GM18907 (cell line): ENCODE results near the gene GDPD5.

Source experiments
- ATAC-seq: cut with Tn5 transposase; IDR thresholded peaks from one replicate; pipeline ENCODE4 v1.9.1; 2021; ENCODE audit warnings: mild to moderate bottlenecking, moderate library complexity; ENCODE audit not compliant: unreplicated experiment

Gene GDPD5

GRCh38 chr11:75474878-75475766, 50.6 kb downstream of the GDPD5 start:
- no peak for ATAC-seq

- ATAC-seq, result no peak
Observed at GRCh38 chr11:75474240-75474639, 51.5 kb downstream of the GDPD5 start.

- no peak for ATAC-seq
Observed at GRCh38 chr11:75473684-75474083, 52.1 kb downstream of the GDPD5 start.

DNA sequence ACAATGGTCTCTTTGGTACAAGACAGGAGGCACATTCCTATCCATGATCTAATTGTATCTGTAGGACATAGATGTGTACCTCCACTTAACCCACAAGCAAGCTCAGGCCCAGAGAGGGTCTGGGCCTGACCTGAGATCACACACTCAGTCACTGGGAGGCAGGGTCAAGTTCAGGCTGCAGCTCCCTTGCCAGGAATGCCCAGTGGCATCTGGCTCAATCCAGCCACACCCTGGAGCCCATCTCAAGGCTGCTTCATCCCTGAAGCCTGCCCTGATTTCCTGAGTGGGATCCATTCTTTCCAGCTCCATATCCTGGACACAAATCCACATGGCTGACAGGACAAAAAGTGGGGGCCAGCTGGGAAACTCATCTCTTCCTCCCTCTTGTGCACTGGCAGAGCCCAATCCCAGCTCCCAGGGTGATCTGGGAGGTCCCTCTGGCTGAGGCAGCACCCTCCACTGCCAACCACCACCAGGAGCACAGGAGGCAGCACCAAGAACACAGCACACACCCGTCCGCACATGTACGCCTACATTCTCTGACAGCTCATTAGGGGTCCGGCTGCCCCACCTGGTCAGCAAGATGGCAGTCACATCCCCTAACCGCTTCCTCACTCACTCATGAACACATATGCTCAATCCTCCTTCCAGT, 53.5 kb downstream of the GDPD5 start:
- ATAC-seq, result no peak

DNA sequence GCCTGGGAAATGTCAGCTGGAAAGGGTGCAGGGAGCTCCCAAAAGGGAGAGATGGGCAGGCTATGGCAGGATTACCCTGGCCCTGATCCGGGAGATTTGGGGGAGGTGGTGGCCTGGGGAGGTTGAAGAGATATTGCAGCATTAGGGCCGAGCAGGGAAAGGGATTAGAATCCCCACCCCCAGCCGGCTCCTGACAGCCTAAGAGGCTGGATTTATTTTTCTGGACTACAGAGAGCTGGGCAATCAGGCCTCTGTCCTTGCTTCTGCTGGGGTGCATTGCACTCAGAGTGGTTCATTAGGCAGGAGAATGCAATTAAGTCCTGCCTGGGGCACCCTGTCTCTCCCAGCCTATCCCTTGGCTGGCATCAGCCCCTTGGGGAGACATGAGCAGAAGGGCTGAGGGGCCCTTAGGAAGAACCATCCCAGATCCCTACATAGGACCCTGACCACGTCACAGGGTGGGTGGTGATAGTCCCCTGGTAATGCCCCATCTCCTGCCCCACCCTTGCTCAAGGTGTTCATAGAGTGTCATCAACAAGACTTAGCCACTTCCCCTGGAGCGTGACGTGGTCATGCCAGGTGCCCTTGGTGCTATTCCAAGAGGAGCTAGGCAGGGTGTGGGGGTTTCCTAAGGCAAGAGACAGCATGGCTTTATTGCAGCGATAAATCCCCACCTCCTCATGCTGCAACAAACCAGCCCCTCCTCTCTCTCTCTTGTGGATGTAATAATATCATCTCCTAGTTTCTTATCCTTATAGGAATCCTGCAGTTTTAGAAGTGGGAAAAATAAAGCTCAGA, 54.4 kb downstream of the GDPD5 start:
- ATAC-seq, result no peak

GRCh38 chr11:75470476-75471080, 55.2 kb downstream of the GDPD5 start:
- no peak for ATAC-seq

GRCh38 chr11:75469785-75470405, 55.8 kb downstream of the GDPD5 start:
- no peak for ATAC-seq

GRCh38 chr11:75468534-75469340, 57.0 kb downstream of the GDPD5 start:
- ATAC-seq, result no peak

DNA sequence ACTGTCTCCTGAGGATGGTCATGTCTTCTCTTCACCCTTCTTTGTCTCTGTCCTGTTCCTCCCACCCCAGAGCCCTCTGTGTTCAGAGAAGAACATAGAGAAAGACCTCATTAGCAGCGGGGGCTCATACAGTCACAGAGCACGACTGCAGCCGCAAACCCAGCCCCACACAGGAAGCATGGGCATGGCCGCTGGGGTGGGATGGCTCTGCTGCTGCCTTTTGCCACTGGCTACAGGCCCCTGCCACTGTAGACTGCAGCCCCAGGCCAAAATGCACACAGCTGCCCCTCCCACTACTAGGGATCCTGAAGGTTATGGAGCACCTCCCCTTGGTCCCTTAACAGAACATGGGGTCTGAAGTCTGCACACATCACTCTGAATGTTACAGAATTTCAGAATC, 57.9 kb downstream of the GDPD5 start:
- no peak for ATAC-seq

- ATAC-seq, result no peak
Observed at GRCh38 chr11:75467311-75467710, 58.4 kb downstream of the GDPD5 start.

GRCh38 chr11:75465701-75466531, 59.8 kb downstream of the GDPD5 start:
- ATAC-seq, result no peak

- ATAC-seq, result no peak
Observed at GRCh38 chr11:75463106-75463774, 62.5 kb downstream of the GDPD5 start.

DNA sequence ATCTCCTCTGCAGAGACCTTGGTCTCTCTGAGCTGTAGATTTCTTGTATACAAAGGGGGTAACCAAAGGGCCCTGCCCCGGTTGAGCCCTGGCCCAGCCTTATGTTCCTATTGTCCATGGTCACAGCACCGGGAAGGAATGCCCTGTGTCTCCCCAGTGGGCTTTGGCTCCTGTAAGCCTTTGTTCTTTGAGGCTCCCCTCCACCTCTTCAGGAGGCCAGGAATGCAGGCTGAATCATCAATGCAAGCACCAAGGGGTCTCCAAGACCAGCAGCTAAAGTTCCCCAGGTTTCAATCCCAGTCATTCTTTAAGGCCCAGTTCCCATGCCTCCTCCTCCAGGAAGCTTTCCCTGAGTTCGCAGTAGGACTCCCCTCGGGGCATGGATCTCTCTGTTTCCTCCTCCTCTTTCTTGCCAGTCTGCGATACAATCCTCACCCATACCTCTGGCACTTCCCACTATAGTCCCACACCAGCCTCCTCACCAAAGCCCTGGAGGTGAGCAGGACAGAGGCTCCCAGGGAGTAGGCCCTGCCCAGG, 63.6 kb downstream of the GDPD5 start:
- no peak for ATAC-seq

DNA sequence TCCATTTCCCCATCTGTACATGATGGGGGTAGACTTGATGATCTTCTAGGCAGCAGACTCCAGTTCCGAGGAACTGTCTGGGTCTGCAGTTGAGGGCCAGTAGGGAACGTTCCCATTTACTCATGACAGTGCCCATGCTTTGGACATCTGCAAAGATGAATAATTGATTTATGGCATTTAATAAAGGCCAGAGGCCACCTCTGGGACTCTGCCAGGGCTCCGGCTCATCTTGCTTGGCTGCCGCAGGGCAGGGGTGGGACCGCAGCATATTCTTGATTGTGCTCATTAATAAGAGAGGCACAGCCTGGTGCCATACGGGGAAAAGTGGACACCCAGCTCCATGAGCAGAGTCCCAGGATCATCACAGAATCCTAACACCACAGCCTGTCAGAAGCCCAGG, 64.6 kb downstream of the GDPD5 start:
- ATAC-seq, result no peak

GRCh38 chr11:75456596-75457183, 69.1 kb downstream of the GDPD5 start:
- no peak for ATAC-seq

DNA sequence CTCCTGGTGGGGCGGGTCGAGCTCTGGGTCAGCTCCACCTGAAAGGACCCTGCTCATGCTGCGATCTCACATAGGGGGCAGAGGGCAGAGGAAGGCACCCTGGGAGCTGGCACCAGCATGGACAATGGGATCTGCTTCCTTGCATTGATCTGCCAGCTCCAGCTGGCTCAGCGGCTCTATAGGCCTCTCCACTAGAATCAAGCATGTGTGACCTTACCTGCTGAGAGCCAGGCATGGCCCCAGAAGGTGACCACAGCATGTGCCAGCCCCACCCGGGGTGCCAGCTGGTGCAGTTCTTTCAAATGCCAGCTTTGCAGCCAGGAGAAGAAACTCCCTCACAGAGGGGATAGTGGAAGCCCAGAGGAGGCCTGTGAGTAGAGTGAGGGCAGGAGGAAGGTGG, 70.8 kb downstream of the GDPD5 start:
- ATAC-seq, result no peak

DNA sequence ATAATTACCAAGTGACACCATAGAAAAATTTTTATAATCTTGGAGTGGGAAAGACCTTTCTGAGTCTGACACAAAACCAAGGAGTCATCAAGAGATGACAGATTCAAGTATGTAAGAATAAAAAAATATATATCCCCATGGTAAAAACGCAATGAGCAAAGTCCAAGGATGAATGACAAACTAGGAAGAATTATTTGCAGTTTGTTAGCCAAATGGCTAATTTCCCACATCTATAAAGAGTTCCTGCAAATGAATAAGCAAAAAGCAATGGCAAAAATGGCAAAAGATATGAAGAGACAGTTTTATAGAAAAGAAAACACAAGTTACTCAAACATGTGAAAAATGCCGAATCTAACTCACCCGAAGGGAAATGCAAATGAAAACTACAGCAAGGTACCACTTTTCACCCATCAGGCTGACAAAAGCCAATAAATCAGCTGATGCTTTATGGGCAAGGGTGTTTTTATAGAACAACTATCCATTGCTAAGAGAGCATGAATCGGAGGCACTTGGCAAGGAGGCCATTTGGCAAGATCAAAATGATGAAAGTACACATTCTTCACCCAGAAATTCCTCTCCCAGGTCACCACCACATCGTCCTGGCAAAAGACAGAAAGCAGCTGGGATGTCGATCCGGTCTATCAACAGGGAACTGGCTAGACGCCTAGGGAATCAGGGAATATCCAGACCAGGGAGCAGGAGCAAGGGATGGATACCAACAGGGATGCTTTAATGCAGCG, 71.7 kb downstream of the GDPD5 start:
- ATAC-seq, result no peak
